GM19467 (cell line): ENCODE results near the gene SEPTIN10.
"Not testable (repeated sequence)": the region's sequence is repeated elsewhere in the genome, so short reads cannot be mapped to it uniquely, and the experiment has no call there.

Experiments used
- ATAC-seq: cut with Tn5 transposase; IDR thresholded peaks from one replicate; pipeline ENCODE4 v1.9.1; 2021; ENCODE audit warnings: mild to moderate bottlenecking, moderate library complexity; ENCODE audit not compliant: unreplicated experiment

SEPTIN10 gene

DNA sequence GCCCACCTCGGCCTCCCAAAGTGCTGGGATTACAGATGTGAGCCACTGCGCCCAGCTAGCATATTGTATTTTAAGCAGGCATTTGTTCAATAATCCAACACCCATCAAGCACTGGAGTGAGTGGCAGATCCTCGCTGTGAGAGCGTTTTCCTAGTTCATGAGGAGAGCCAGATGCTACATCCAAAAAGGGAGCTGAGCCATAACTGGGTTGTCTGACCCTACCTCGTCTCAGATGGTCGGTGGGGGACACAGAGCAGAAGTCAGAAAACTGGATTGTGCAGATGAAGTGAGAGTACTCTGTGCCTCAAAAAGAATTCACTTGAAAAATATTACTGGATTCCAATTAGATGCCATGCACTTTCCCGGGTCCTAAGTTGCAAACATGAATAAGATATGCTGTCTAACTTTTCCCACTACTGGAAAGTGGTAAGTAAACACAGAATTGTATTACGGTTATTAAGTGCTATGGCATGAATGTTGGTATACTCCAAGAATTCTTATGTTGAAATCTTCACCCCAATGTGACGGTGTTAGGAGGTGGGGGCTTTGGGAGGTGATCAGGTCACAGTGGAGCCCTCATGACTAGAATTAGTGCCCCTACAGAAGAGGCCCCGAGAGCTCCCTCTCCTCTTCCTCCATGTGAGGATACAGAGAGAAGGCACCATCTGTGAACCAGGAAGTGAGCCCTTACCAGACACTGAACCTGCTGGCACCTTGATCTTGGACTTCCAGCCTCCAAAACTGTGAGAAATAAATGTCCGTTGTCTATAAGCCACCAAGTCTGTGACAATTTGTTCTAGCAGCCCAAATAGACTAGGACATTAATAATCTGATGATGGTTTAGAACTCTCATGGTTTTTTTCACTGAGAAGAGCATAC is 21.9 kb upstream of the SEPTIN10 start:
- ATAC-seq = no peak

DNA sequence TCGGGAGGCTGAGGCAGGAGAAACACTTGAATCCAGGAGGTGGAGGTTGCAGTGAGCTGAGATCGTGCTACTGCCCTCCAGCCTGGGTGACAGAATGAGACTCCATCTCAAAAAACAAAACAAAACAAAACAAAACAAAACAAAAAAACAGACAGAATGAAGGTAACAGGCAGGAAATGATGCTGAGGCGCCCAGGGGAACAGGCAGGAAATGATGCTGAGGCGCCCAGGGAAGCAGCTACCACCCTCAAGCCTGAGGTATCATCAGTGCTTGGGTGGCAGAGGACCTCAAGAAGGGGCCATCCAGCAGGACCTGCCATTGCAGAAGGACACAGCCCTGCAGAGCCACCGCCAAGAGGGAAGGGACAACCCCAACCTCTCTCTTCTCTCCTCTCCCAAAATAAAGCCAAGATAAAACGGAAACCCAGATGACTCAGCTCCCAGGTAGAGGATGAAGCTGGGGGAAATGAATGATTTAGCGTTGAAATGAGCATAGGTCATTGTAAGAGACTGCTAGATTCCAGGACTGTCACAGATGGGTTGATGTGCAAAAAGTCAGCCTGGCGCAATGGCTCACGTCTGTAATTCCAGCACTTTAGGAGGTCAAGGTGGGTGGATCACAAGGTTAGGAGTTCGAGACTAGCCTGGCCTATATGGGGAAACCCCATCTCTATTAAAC is 19.7 kb upstream of the SEPTIN10 start:
- ATAC-seq = no peak

DNA sequence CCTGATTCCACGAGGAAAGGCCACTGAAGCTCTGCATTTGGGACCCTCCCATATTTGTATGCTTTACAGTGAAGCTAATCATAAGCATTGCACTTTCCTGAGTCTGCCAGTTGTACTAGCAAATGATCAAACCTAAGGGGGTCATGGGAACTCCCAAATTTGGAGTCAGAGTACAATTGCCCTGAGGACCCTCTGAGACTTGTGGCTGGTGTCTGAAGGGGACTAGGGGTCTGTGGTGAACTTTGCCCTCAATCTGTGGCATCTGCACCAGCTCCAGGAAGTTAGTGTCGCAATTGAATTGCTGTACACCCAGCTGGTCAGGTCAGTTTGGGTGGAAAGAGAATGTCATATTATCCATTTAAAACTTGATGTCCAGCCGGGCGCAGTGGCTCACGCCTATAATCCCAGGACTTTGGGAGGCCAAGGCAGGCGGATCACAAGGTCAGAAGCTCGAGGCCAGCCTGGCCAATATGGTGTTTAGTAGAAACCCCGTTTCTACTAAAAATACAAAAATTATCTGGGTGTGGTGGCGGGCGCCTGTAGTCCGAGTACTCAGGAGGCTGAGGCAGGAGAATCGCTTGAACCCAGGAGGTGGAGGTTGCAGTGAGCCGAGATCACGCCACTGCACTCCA is 18.5 kb upstream of the SEPTIN10 start:
- ATAC-seq = no peak

DNA sequence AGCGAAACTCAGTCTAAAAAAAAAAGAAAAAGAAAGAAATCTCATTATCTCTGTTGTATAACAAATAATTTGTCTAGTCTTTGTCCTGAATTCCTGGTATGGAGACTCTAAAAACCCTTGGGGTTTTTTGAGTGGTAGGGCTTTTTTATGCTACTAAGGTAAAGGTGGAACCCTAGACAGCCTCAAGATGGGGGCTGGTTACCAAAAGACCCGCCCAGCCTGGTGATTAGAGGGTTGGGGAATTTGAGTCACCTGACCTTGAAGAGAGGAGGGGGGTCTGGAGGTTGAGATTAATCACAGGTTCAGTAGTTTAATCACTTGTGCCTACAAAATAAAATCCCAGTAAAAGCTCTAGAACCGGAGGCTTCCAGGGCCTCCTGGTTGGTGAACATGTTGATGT is 18.0 kb upstream of the SEPTIN10 start:
- ATAC-seq = no peak

DNA sequence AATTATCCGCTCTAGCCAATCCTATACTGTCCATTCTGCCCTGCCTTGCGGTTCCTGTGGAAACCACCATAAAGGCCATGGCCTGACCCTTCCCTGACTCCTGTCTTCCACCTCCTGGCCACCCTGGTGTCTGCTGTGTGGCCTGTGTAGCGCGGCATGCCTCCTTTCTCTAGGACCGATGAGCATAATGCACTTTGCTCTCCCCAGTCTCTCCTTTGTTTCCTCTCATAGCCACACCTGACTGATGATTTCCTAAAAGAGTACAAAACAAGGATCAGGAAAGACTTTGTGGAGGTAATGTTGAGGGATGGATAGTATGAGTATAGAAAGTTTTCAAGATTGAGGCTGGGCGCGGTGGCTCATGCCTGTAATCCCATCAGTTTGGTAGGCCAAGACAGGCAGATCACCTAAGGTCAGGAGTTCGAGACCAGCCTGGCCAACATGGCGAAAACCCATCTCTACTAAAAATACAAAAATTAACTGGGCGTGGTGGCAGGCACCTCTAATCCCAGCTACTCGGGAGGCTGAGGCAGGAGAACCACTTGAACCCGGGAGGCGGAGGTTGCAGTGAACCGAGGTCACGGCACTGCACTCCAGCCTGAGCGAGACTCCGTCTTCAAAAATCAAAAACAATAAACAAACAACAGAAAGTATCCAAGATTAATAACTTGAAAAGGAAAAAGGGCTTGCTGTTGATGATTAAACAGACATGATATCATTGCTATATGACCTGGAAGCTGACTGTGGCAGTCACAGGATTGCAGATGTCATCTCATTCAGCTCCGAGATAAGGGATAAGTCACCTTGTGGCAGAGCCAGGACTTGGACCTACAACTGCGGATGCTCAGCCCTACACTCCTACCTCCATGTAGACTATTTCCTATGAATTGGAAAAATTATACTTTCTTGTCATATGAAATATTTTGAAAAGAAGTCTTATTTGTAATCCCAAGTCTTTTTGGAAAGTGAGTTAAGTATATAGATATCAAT is 17.0 kb upstream of the SEPTIN10 start:
- ATAC-seq = no peak

DNA sequence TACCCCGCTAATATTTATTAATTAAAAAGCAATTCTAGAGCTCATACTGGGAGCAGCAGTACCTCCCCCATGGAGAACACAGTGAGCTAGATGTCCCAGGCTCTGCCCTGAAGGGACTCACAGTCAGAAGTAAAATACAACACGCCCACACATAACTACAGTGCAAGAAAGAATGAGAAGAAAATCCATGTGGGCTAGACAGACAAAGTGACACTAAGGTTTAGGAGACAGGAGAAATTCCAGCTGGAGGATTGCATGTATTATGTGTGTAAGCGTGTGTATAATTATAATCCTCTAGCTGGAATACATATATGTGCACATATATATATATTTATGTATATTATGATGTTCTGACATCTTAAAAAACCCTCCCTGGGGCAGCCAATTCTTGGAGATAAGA is 16.1 kb upstream of the SEPTIN10 start:
- no peak for ATAC-seq

DNA sequence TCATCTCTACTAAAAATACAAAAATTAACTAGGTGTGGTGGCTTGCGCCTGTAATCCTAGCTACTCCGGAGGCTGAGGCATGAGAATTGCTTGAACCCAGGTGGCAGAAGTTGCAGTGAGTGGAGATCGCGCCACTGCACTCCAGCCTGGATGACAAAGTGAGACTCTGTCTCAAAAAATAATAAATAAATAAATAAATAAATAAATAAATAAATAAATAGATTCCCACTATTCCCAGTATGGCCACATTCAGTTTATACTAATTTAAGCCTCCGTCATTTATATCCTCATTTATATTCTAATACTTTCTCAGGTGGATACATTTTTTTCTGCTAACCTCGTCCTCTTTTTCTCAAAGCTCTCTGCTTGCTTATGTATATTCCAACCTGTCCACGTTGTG is 14.6 kb upstream of the SEPTIN10 start:
- ATAC-seq = not testable (repeated sequence)

DNA sequence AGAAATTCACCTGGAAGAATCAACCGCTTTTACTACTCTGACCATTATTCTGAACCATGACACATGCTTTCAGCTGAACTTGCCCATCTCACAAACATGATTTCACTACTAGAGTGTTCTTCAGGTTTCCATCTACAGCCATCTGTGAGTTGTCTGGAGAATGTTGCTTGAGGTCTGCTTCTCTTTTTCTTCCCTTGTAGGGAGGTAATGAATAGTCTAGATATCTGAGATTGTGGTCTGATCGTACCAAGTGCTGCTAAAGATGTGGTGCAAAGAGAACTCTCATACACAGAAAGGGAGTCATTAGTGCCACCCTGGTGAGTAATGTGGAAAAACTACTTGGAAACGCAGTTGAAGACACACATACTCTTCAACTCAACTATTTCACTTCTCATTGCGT is 10.6 kb upstream of the SEPTIN10 start:
- ATAC-seq = no peak

DNA sequence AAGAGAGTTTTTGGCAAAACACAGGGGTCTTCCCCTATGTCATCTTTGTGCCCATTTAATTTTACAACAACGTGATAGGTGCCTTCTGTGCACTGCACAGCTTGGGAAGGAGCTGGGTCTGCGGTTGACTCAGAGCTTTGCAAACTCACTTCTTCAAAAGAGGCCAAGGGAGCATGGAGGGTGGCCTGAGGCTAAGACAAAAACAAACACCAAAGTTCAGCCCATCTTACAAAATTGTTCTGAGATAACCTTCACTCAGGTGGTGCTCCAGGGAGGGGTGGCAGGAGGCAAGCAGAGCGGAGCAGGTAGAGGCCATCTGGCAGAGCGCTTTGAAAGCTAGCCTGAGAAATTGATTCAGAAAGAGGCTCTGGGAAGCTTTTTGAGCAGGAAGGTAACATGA is 10.2 kb upstream of the SEPTIN10 start:
- ATAC-seq = no peak

DNA sequence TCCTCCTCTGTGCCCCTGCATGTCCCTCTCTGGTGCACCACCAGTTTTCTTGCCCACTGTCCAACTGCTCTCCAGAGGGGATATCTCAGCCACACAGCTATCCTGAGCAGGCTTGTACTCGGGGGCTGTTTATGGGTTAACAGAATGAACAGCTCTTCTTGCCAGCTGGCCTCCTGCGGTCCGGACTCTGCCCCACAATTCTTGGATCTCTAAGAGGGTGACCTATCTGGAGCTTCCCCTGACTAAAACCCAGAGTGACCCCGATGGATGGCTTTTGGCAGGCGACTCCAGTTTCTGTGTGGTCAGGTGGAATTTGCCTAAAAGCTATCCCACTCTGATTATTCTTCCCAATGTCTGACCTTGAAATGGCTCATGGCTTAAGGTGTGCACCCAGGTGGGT is 9.5 kb upstream of the SEPTIN10 start:
- no peak for ATAC-seq

DNA sequence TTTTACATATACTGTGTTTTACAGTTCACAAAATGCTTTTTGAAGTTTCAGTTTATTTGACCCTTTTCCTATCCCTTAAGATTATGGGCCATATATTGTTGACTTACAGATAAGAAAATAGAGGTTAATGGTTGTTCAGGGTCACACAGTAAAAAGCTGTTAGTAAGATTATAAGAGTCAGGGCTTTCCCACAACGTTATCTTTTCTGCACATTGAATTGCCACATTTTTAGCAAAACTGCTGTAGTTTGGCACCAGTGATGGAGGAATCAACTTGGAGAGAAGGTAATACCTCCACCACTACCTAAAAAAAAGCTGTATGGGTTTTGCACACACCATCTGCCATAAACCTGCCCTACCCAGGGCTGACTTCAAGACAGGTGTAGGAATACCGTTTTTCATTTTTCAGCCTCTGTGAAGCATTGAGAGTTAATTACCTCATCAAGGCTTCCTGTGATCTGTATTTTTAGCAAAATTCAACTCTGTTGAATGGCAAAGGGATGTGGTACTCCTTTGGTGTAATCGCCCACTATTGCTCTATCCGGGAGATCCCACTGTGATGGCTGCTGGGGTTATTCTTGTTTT is 5.4 kb upstream of the SEPTIN10 start:
- no peak for ATAC-seq

DNA sequence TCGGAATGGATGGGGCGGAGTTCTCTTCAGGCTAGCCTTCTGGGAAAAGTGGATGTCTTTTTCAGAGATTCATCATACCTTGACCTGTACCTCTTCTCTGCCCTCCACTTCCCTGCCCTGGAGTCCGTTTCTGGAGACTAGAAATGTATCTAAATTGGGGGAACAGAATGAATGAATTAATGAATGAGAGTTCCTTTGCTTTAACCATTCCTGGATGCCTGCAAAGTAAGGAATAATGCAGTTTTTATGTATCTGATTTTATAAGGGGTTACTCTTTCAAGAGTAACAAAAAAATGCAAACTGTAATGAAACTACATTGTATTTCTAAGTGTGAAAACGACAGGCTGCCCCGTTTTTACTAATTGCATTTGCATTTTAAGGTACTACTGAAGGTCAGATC is 2.4 kb upstream of the SEPTIN10 start:
- ATAC-seq = no peak

DNA sequence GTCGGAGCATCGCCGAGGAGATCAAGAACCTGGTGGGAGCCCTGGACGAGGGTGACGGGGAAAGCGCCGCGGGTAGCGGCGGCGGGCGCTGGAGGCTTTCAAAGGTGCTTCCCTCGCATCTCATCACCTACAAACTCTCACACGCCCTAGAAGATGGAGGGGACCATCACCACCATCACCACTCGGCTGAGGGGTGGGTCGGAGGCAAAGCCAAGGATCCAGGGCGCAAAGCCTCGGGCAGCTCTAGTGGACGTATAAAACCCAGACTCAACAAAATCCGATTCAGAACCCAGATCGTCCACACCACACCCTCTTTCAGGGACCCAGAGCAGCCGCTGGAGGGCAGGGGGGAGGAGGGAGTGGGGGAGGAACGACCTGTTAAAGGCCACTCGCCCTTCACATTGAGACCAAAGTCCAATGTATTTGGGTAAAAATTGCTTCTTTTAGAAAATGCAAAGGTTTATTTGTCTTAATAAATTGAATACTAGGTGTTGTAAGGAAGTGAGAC is 1.9 kb upstream of the SEPTIN10 start:
- ATAC-seq = no peak

DNA sequence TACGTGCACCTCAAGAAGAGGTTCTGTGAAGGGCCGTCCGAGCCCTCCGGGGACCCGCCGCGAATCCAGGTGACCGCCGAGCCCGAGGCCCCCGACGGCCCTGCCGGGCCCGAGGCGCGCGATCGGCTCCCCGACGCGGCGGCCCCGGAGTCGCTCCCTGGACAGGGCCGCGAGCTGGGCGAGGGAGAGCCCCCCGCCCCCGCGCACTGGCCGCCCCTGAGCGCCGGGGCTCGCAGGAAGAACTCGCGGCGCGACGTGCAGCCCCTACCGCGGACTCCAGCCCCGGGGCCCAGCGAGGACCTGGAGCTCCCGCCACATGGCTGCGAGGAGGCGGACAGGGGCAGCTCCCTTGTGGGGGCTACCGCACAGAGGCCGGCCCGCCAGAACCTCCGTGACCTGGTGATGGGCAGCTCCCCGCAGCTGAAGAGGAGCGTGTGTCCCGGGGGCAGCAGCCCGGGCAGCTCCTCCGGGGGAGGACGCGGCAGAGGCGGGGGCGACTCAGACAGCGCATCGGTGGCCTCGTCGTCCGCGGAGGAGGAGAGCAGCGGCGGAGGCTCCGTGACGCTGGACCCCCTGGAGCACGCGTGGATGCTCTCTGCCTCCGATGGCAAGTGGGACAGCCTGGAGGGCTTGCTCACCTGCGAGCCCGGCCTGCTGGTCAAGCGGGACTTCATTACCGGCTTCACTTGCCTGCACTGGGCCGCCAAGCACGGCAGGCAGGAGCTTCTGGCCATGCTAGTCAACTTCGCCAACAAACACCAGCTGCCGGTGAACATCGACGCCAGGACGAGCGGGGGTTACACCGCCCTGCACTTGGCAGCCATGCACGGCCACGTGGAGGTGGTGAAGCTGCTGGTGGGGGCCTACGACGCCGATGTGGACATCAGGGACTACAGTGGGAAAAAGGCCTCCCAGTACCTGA is 1.2 kb upstream of the SEPTIN10 start:
- ATAC-seq = no peak

DNA sequence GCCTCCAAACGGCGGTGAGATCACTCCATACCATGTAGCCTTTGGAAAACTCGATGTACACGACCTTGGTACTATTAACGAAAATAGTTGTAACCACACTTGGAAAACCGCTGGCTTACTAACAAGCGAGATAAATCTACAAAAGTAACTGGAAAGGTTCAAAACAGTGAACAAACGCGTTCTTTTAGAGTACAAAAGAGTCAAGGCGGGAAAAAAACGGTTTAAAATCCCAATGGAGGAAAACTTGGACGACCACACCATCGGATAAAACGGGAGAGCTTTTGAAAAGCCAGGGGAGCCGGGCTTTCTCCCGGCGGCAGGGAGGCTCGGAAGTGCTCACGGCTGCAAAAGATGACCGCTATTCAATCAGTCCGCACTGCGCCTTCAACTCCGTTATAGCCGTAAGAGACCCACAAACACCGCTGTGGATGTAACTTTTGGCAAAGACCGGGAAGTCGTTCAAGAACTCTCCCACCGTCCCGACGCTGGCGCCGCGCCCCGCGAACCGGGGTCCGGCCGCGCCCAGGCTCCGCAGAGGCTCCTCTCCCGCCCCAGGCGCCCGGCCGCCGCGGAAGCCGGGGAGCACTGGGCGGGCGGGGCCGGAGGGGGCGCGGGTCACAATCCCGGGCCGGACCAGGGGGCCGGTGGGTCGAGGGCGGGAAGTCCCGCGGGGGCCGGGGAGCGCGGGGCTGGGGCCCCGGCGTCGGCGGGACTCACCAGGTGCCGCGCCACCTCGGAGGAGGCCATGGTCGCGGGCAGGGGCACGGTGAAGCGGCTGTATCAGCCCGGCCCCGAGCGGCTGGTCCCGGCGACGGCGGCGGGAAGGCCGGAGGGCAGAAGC is 465 bp downstream of the SEPTIN10 start:
- ATAC-seq = peak; percentile 17

DNA sequence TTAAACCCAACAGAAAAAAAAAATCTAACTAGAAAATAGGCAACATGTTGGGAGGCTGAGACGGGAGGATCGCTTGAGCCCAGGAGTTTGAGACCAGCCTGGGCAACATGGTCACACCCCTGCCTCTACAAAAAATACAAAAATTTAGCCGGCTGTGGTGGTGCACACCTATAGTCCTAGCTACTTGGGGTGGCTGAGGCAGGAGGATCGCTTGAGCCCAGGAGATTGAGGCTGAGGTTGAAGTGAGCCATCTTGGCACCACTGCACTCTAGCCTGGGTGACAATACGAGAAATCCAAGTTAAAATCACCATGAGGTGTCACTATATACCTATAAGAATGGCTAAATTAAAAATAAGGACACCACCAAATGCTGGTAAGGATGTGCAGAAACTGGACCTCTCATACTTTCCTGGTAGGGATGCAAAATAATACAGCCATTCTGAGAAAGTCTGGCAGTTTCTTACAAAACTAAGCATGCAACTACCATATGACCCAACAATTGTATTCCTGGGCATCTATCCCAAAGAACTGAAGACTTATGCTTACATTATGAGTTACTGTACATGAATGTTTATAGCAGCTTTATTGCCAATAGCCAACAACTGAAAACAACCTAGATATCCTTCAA is 2.2 kb downstream of the SEPTIN10 start:
- ATAC-seq = no peak

DNA sequence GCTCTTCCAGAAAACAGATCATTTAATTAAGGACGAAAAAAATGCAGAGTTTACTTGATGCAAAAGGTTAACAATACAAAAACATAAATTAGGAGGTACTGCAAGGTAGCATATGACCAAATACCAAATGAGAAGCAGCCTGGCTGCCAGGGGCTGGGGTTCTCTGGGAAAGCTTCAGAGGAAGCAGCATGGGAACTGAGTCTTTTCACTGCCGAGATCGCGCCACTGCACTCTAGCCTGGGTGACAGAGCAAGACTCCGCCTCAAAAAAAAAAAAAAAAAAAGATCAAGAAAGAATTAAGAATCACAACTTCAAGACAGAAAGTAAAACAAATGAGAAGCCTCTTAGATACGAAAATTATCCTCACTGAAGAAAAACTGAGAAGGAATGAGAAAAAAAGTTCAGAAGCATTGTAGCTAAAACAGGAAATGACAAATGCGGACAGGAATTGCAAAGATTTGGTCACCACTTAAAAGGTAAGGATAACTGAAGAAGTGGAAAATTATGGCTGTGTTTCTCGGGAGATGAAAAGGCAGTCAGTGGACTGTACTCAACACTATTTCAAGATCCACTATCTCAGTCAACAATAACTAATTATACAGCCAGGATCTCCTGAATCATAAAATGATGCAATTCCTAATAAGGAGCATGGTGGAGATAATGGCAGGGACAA is 4.3 kb downstream of the SEPTIN10 start:
- ATAC-seq = no peak
